WTC11 (cell line): ENCODE measurements around the gene CCDC30.

ENCODE experiments used
- CBFB ChIP-seq: sonication (generic); formaldehyde crosslinking; IDR thresholded peaks from 2 replicates; pipeline ENCODE4 v1.8.1; 2022; ENCODE audit warnings: mild to moderate bottlenecking, low read depth, missing genetic modification reagents
- E2F1 ChIP-seq: sonication (generic); formaldehyde crosslinking; IDR thresholded peaks from 2 replicates; pipeline ENCODE4 v1.8.0; 2022; ENCODE audit warnings: mild to moderate bottlenecking, missing genetic modification reagents
- ELF4 ChIP-seq: sonication (generic); formaldehyde crosslinking; IDR thresholded peaks from 2 replicates; pipeline ENCODE4 v1.8.1; 2022; ENCODE audit warnings: low read depth, mild to moderate bottlenecking, moderate library complexity, missing genetic modification reagents
- FOXP1 ChIP-seq: sonication (generic); formaldehyde crosslinking; IDR thresholded peaks from 2 replicates; pipeline ENCODE4 v1.8.0; 2022; ENCODE audit warnings: missing genetic modification reagents, mild to moderate bottlenecking, moderate library complexity, borderline replicate concordance
- FOXP4 ChIP-seq: sonication (generic); formaldehyde crosslinking; IDR thresholded peaks from 2 replicates; pipeline ENCODE4 v1.8.0; 2022; ENCODE audit warnings: mild to moderate bottlenecking, missing genetic modification reagents
- NFE2L1 ChIP-seq: sonication (generic); formaldehyde crosslinking; IDR thresholded peaks from 2 replicates; pipeline ENCODE4 v1.8.1; 2023; ENCODE audit warnings: missing genetic modification reagents
- PRDM15 ChIP-seq: sonication (generic); formaldehyde crosslinking; IDR thresholded peaks from 2 replicates; pipeline ENCODE4 v1.8.0; 2022; ENCODE audit warnings: missing genetic modification reagents
- RELA ChIP-seq: sonication (generic); formaldehyde crosslinking; IDR thresholded peaks from 2 replicates; pipeline ENCODE4 v1.8.1; 2022; ENCODE audit warnings: missing genetic modification reagents, mild to moderate bottlenecking, borderline replicate concordance
- ZNF532 ChIP-seq: fragments of 250-450 bp; sonication (Bioruptor Pico); IDR thresholded peaks from 2 replicates; pipeline ENCODE4 v1.9.0; 2021; ENCODE audit warnings: mild to moderate bottlenecking, borderline replicate concordance
- TF ChIP-seq, protein P1 (sequence below): sonication (generic); formaldehyde crosslinking; IDR thresholded peaks from 2 replicates; pipeline ENCODE4 v1.8.1; 2022; ENCODE audit warnings: missing genetic modification reagents, borderline replicate concordance
- TF ChIP-seq, protein P2 (sequence below): fragments of 200-600 bp; IDR thresholded peaks from 2 replicates; pipeline ENCODE4 v1.8.0; 2022; ENCODE audit warnings: antibody characterized with exemption
- TF ChIP-seq, protein P3 (sequence below): sonication (generic); formaldehyde crosslinking; IDR thresholded peaks from 2 replicates; pipeline ENCODE4 v1.8.1; 2022; ENCODE audit warnings: mild to moderate bottlenecking, missing genetic modification reagents, moderate library complexity, borderline replicate concordance
- TF ChIP-seq, protein P4 (sequence below): sonication (generic); formaldehyde crosslinking; IDR thresholded peaks from 2 replicates; pipeline ENCODE4 v1.8.0; 2023; ENCODE audit warnings: missing genetic modification reagents

- TF ChIP-seq ZNF532 (CRISPR knock-in tag) (no peak), FOXP1 (CRISPR knock-in tag) (no peak), CBFB (CRISPR knock-in tag) (no peak), ELF4 (CRISPR knock-in tag) (no peak), FOXP4 (CRISPR knock-in tag) (no peak), RELA (CRISPR knock-in tag) (no peak), E2F1 (CRISPR knock-in tag) (no peak), PRDM15 (CRISPR knock-in tag) (no peak), NFE2L1 (CRISPR knock-in tag) (no peak)
- TF ChIP-seq, protein P1, sequence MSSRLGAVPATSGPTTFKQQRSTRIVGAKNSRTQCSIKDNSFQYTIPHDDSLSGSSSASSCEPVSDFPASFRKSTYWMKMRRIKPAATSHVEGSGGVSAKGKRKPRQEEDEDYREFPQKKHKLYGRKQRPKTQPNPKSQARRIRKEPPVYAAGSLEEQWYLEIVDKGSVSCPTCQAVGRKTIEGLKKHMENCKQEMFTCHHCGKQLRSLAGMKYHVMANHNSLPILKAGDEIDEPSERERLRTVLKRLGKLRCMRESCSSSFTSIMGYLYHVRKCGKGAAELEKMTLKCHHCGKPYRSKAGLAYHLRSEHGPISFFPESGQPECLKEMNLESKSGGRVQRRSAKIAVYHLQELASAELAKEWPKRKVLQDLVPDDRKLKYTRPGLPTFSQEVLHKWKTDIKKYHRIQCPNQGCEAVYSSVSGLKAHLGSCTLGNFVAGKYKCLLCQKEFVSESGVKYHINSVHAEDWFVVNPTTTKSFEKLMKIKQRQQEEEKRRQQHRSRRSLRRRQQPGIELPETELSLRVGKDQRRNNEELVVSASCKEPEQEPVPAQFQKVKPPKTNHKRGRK (CRISPR knock-in tag) = no peak
- TF ChIP-seq, protein P2, sequence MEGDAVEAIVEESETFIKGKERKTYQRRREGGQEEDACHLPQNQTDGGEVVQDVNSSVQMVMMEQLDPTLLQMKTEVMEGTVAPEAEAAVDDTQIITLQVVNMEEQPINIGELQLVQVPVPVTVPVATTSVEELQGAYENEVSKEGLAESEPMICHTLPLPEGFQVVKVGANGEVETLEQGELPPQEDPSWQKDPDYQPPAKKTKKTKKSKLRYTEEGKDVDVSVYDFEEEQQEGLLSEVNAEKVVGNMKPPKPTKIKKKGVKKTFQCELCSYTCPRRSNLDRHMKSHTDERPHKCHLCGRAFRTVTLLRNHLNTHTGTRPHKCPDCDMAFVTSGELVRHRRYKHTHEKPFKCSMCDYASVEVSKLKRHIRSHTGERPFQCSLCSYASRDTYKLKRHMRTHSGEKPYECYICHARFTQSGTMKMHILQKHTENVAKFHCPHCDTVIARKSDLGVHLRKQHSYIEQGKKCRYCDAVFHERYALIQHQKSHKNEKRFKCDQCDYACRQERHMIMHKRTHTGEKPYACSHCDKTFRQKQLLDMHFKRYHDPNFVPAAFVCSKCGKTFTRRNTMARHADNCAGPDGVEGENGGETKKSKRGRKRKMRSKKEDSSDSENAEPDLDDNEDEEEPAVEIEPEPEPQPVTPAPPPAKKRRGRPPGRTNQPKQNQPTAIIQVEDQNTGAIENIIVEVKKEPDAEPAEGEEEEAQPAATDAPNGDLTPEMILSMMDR = no peak
- TF ChIP-seq, protein P3, sequence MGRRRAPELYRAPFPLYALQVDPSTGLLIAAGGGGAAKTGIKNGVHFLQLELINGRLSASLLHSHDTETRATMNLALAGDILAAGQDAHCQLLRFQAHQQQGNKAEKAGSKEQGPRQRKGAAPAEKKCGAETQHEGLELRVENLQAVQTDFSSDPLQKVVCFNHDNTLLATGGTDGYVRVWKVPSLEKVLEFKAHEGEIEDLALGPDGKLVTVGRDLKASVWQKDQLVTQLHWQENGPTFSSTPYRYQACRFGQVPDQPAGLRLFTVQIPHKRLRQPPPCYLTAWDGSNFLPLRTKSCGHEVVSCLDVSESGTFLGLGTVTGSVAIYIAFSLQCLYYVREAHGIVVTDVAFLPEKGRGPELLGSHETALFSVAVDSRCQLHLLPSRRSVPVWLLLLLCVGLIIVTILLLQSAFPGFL (CRISPR knock-in tag) = no peak
- TF ChIP-seq, protein P4, sequence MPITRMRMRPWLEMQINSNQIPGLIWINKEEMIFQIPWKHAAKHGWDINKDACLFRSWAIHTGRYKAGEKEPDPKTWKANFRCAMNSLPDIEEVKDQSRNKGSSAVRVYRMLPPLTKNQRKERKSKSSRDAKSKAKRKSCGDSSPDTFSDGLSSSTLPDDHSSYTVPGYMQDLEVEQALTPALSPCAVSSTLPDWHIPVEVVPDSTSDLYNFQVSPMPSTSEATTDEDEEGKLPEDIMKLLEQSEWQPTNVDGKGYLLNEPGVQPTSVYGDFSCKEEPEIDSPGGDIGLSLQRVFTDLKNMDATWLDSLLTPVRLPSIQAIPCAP (CRISPR knock-in tag) = no peak
Observed at GRCh38 chr1:42414551-42415496, 48.3 kb upstream of the CCDC30 start.
